ENCODE results near the gene ZFPL1. TPM values are rescaled to one million over a fixed set of nuclear protein-coding genes. Genes with fewer than 3 reads are reported as not detected.

The ZFPL1 gene
- total and polyA plus RNA-seq, 4 donors, result 12.3 to 19.2 (median 16.3) TPM

DNA sequence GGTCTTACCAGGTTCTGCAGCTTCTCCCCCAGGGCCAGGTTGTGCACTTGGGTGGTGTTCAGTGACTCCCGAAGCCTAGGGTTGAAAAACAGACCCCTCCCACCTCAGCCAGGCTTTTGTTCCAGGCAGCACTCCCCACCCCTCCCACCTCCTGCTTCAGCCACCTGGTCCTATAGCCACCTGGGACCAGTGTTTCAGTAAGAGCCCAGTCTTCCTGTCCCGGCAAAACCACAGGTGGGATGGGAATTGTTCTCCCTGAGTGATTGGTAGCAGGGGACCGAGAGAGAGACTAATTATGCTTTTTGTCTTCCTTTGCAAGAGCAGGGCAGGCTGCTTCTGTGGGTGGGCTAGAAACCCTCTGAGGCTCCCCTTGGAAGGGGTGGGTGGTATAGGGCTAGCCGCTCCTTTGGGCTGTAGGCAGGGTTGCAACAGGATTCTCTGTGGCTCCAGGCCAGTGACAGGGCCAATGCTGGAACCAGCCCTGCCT is 17.2 kb upstream of the ZFPL1 start (continued):
- TF ChIP-seq, protein P1, sequence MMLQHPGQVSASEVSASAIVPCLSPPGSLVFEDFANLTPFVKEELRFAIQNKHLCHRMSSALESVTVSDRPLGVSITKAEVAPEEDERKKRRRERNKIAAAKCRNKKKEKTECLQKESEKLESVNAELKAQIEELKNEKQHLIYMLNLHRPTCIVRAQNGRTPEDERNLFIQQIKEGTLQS (IDR thresholded peaks at IDR 0.05), result no peak
- TF ChIP-seq YY1 (IDR thresholded peaks at IDR 0.05) (no peak), TAF1 (conservative IDR thresholded peaks at IDR 0.05) (no peak), EGR1 (IDR thresholded peaks at IDR 0.05; ENCODE audit: low read depth in 2 of 2) (no peak), HNF4G (IDR thresholded peaks at IDR 0.05) (no peak)

DNA sequence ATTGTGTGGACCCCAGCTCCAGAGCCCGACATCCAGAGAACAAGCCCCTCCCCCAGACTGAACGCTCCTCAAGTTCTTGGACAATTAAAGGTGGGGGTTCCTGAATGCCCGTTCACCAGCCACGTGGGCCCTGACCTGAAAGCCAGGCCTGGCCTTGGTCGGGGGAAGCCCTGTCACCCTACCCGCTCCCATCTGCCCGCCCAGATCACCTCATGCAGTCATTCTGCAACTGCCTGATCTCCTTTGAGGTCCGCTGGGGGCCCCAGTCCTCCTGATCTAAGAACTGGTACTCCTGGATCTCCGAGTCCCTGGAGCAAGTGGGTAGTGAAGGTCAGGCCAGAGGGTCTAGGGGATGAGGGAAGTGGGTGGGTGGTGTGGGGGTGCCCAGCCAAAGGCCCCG is 16.6 kb upstream of the ZFPL1 start:
- H3K9ac ChIP-seq (ENCODE audit: low read depth in 1 of 2, low read length in 2 of 2), result no peak overlapping the region
- DNase-seq (ENCODE audit: low spot score), result no peak

DNA sequence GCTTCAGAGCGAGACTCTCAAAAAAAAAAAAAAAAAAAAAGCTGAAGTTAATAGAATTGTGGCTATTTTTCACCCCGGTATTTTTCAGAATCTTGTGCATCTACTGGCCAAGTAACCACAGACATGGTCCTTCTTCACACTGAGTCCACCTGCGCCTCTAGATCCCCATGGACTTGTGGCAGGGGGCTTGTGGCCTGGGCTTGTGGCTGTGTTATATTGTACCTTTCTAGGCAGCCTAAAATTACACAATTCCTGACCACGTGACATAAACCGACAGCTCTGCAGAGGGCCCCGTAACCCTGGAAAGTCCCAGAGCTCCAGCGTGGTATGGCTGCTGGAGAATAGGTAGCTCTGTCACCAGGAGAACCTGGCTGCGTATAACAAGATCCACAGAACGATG is 14.8 kb upstream of the ZFPL1 start:
- no peak overlapping the region for H3K27ac ChIP-seq (ENCODE audit: low read depth in 1 of 2, low read length in 2 of 2)
- H3K4me1 ChIP-seq (ENCODE audit: control insufficient read depth in 4 of 4, insufficient read depth in 4 of 4, low read length in 3 of 4), result no peaks in the 10 kb centered on the region
- no peak for DNase-seq (ENCODE audit: low spot score)
- no peaks in the 10 kb centered on the region for H3K36me3 ChIP-seq (ENCODE audit: control insufficient read depth in 4 of 4, insufficient read depth in 3 of 4, low read depth in 1 of 4, low read length in 3 of 4)
- 34% methylated on average over 9 of the region's 9 CpGs for WGBS
- no peaks in the 10 kb centered on the region for H3K9me3 ChIP-seq (ENCODE audit: control insufficient read depth in 4 of 4, low read length in 3 of 4)
- H3K9ac ChIP-seq (ENCODE audit: low read depth in 1 of 2, low read length in 2 of 2), result no peak overlapping the region
- no peak overlapping the region for H3K4me3 ChIP-seq (ENCODE audit: low read depth in 1 of 3, low read length in 3 of 3)
- no peaks in the 10 kb centered on the region for H3K27me3 ChIP-seq (ENCODE audit: control insufficient read depth in 4 of 4, insufficient read depth in 4 of 4, low read length in 3 of 4)
- TF ChIP-seq SP1 (IDR thresholded peaks at IDR 0.05) (no peak), EGR1 (IDR thresholded peaks at IDR 0.05; ENCODE audit: low read depth in 2 of 2) (no peak), RXRA (IDR thresholded peaks at IDR 0.05) (no peak), FOXA1 (IDR thresholded peaks at IDR 0.05) (no peak), HNF4G (IDR thresholded peaks at IDR 0.05) (no peak), TAF1 (conservative IDR thresholded peaks at IDR 0.05) (no peak)
- TF ChIP-seq, protein P2, sequence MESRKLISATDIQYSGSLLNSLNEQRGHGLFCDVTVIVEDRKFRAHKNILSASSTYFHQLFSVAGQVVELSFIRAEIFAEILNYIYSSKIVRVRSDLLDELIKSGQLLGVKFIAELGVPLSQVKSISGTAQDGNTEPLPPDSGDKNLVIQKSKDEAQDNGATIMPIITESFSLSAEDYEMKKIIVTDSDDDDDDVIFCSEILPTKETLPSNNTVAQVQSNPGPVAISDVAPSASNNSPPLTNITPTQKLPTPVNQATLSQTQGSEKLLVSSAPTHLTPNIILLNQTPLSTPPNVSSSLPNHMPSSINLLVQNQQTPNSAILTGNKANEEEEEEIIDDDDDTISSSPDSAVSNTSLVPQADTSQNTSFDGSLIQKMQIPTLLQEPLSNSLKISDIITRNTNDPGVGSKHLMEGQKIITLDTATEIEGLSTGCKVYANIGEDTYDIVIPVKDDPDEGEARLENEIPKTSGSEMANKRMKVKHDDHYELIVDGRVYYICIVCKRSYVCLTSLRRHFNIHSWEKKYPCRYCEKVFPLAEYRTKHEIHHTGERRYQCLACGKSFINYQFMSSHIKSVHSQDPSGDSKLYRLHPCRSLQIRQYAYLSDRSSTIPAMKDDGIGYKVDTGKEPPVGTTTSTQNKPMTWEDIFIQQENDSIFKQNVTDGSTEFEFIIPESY (IDR thresholded peaks at IDR 0.05), result no peak

More for the DNA sequence above, 16.6 kb upstream of the ZFPL1 start:
- Histone ChIP-seq H3K27me3 (ENCODE audit: control insufficient read depth in 4 of 4, insufficient read depth in 4 of 4, low read length in 3 of 4) (no peaks in the 10 kb centered on the region), H3K4me3 (ENCODE audit: low read depth in 1 of 3, low read length in 3 of 3) (no peak overlapping the region), H3K9me3 (ENCODE audit: control insufficient read depth in 4 of 4, low read length in 3 of 4) (no peaks in the 10 kb centered on the region), H3K4me1 (ENCODE audit: control insufficient read depth in 4 of 4, insufficient read depth in 4 of 4, low read length in 3 of 4) (no peaks in the 10 kb centered on the region), H3K27ac (ENCODE audit: low read depth in 1 of 2, low read length in 2 of 2) (no peak overlapping the region), H3K36me3 (ENCODE audit: control insufficient read depth in 4 of 4, insufficient read depth in 3 of 4, low read depth in 1 of 4, low read length in 3 of 4) (no peaks in the 10 kb centered on the region)
- TF ChIP-seq RXRA (IDR thresholded peaks at IDR 0.05) (no peak), HNF4G (IDR thresholded peaks at IDR 0.05) (no peak), FOXA1 (IDR thresholded peaks at IDR 0.05) (no peak), NR2F2 (IDR thresholded peaks at IDR 0.05) (no peak), YY1 (IDR thresholded peaks at IDR 0.05) (no peak)
- TF ChIP-seq, protein P3, sequence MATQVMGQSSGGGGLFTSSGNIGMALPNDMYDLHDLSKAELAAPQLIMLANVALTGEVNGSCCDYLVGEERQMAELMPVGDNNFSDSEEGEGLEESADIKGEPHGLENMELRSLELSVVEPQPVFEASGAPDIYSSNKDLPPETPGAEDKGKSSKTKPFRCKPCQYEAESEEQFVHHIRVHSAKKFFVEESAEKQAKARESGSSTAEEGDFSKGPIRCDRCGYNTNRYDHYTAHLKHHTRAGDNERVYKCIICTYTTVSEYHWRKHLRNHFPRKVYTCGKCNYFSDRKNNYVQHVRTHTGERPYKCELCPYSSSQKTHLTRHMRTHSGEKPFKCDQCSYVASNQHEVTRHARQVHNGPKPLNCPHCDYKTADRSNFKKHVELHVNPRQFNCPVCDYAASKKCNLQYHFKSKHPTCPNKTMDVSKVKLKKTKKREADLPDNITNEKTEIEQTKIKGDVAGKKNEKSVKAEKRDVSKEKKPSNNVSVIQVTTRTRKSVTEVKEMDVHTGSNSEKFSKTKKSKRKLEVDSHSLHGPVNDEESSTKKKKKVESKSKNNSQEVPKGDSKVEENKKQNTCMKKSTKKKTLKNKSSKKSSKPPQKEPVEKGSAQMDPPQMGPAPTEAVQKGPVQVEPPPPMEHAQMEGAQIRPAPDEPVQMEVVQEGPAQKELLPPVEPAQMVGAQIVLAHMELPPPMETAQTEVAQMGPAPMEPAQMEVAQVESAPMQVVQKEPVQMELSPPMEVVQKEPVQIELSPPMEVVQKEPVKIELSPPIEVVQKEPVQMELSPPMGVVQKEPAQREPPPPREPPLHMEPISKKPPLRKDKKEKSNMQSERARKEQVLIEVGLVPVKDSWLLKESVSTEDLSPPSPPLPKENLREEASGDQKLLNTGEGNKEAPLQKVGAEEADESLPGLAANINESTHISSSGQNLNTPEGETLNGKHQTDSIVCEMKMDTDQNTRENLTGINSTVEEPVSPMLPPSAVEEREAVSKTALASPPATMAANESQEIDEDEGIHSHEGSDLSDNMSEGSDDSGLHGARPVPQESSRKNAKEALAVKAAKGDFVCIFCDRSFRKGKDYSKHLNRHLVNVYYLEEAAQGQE (IDR thresholded peaks at IDR 0.05), result no peak
- TF ChIP-seq, protein P4, sequence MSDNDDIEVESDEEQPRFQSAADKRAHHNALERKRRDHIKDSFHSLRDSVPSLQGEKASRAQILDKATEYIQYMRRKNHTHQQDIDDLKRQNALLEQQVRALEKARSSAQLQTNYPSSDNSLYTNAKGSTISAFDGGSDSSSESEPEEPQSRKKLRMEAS (IDR thresholded peaks at IDR 0.05), result no peak
- TF ChIP-seq, protein P2 (IDR thresholded peaks at IDR 0.05), result no peak
- WGBS, result 92% methylated on average over 10 of the region's 10 CpGs
